GM18861 (cell line): ENCODE measurements around the gene PLEKHM1.
"Not testable (repeated sequence)": the region's sequence is repeated elsewhere in the genome, so short reads cannot be mapped to it uniquely, and the experiment has no call there.

Experiments used
- ATAC-seq: cut with Tn5 transposase; IDR thresholded peaks from one replicate; pipeline ENCODE4 v1.9.1; 2021; ENCODE audit not compliant: unreplicated experiment

Gene PLEKHM1

DNA sequence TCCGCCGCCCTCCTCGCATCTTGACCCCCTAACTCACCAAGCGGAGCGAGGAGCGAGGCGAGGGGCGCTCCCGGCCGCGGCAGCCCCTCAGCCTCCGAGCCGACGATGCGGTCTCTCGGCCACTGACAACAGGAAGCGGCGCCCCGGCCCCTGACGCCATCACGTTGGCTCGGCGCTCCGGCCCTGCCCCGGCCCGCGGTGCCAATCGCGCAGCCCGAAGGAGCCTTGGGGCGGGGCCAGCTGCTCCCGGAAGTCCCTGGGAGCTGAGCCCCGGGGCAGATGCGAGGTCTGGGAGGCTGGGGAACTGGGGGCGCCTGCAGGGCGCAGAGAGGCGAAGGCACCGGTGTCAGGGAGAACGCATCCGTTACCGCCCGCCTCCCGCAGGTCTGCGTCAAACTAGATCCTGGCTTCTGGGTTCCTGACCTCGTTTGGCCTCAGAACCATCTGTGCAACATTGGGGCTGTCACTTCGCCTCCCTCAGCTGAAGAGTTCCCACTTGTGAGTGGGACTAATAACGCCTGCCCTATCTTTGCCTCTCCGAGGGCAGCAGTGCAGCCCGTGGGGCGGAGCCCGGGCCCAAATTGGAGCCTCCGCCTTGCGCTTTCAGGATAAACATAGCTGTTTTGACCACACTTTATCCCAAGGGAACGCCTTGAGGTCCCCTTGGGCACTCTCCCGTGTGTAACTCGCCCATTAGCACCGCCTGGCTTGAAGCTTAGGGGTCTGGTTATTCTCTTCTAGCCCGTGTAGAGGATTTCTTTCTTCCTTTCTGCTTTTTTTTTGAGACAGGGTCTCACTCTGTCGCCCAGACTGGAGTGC is at the start of gene PLEKHM1:
Gene PLEKHM1, minus strand, starts transcription at position 107 of the 819 bp plus-strand sequence. CDS start 8,237 bp downstream, outside the sequence.
- peak; percentile 77 for ATAC-seq

DNA sequence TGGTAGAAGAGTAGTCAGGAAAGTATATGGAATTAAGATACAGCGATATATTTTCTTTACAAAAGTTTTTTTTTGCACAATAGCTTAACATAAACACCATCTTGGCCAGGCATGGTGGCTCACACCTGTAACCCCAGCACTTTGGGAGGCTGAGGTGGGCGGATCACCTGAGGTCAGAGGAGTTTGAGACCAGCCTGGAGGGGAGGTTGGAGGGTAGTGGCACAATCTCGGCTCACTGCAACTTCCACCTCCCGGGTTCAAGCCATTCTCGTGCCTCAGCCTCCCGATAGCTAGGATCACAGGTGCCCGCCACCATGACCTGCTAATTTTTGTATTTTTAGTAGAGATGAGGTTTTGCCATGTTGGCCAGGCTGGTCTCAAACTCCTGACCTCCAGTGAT is 47.6 kb upstream of the PLEKHM1 start:
- not testable (repeated sequence) for ATAC-seq

GRCh38 chr17:45506072-45506471 is 15.6 kb upstream of the PLEKHM1 start:
- not testable (repeated sequence) for ATAC-seq

DNA sequence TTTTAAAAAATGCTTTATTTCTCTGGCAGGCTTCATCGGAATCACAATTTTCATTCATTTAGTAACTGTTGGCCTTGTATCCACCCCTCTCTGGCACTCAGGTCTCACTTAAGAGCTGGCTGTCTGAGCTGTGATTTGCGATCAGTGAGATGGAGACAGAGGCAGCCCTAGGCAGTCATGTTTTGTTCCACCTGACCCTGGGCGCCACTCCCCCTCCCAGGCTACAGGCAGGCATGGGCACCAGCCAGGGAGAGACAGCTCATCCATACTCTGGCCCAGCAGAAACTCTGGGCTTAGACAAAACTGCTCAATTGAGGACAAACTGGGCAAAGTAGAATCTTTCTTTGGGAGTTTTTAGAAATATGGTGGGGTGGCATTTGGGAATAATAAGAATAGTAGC is 14.7 kb upstream of the PLEKHM1 start:
- ATAC-seq = not testable (repeated sequence)

DNA sequence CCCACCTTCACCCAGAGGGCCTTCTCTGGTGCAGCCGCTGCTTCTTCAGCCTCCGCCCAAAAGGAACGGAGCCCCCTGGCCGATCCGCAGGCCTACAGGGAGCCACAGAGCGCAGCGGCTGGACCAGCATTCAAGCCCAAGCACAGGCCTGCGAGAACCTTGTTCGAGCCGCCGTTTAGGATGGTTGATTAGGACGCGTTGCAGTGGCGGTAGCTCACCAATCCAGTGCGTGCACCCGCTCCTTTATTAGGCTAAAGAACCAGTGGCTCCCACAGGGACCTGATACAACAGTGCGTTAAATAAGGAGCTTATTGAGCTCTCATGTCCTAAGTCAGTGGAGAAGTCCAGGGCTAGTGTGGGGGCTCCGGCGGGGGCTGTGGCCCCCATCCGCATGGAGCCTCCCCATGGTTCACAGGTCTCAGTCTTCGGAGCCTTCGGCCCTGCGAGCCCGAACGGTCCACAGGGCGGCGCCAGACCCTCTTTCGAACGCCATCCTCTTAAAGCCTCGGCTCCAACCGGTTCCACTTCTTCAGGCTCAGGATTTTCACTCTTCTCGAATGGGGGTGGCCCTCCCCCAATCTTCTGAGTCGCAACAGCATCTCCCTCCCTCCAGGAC is 10.7 kb upstream of the PLEKHM1 start:
- not testable (repeated sequence) for ATAC-seq

- not testable (repeated sequence) for ATAC-seq
These were observed 10.0 kb upstream of the PLEKHM1 start for GRCh38 chr17:45500478-45500877.

DNA sequence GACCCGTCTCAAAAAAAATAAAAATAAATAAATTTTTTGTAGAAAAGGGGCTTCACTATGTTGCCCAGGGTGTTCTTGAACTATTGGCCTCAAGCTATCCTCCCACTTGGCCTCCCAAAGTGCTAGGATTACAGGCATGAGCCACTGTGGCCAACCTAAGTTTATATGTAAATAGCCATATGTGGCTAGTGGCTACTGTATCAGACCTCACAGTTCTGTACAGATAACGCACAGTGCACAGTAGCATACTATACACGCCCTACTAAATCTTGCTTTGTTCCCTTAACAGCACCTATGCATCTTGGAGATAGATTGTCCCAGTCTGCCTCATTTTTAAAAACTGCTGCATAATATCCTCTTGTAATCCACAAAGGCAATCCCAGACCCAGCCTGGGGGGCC is 8.7 kb upstream of the PLEKHM1 start:
- not testable (repeated sequence) for ATAC-seq

DNA sequence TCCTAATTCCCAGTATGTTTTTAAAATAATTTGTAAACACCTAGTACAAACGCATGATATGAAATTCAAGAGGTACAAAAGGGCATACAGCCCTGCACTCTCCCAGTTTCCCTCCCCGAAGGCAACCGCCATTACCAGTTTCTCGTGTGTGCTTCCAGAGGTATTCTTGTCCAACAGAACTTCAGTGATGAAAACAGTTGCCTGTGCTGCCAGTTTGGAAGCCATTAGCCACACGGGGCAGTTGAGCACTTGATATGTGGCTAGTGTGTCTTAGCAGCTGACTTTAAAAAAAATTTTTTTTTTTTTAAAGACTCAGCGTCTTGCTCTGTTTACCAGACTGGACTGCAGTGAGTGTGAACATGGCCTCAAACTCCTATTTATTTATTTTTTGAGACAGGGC is 7.9 kb upstream of the PLEKHM1 start:
- not testable (repeated sequence) for ATAC-seq

DNA sequence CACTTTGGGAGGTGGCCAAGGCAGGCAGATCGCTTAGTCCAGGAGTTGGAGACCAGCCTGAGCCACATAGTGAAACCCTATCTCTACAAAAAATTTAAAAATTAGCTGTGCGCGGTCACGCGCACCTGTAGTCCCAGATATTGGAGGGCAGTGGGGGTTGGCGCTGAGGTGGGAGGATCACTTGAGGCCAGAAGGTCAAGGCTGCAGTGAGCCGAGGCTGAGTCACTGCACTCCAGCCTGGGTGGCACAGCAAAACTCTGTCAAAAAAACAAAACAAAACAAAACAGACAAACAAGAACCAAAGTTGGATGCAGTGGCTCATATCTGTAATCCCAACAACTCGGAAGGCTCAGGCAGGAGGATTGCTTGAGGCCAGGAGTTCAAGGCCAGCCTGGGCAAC is 6.9 kb upstream of the PLEKHM1 start:
- ATAC-seq = not testable (repeated sequence)

- not testable (repeated sequence) for ATAC-seq
These were observed 6.0 kb upstream of the PLEKHM1 start for GRCh38 chr17:45496507-45496906.

GRCh38 chr17:45494556-45494955 is 4.0 kb upstream of the PLEKHM1 start:
- not testable (repeated sequence) for ATAC-seq

DNA sequence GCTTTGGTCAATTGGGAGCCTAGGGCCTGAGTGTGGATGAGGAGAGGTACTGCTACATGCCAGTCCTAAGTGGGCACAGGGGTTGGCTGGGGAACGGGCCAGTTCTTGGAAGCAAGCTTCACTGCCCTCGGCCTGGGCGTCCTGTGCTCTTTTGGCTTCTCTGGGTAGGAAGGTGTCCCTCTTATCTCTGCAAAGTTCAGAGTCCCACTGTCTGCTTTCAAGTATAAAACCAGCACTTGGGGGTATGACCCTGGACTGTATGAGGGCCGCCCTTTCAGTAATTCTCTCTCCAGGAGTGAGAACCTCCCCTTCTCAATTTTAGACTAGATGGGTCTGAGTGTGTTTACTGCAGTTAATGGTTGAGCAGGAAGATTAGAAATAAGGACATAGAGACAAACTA is 1.6 kb upstream of the PLEKHM1 start:
- not testable (repeated sequence) for ATAC-seq

DNA sequence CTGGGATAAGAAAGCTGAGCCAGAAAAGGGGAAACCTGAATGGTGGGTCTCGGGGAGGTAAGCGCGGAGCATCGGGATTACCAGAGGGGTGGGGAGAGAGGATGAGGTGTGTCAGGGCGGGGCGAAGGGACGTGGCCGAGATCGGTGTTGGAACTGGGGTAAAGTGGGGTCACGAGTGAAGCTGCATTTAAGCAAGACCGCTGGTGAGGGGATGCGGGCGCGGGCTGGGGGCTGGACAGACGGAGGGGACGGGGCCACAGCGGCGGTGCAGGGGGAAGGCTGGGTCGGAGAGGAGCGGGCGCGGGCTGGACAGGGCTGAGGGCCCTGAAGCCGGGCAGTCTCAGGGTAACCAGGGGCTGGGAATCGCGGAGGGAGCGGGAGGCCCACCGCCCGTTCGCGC is 323 bp downstream of the PLEKHM1 start:
- not testable (repeated sequence) for ATAC-seq

DNA sequence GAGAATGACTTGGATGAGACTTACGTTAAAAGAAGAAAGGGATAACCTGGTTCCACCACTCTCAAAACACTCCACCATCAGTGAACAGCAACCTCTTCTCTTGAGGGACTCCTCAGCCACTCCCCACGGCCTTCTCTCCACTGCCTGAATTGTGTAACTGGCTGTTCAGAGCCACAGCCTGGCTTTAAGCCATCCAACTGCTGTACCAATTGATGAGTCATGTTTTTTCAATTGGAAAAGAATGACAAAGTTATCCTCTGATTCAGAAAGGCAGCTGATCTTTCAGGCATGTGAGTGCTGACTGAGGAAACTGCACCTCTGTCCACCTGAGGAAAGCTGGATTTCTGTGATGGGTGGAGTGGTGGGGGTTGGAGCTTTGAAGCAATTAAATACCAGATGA is 2.8 kb downstream of the PLEKHM1 start:
- ATAC-seq = not testable (repeated sequence)

DNA sequence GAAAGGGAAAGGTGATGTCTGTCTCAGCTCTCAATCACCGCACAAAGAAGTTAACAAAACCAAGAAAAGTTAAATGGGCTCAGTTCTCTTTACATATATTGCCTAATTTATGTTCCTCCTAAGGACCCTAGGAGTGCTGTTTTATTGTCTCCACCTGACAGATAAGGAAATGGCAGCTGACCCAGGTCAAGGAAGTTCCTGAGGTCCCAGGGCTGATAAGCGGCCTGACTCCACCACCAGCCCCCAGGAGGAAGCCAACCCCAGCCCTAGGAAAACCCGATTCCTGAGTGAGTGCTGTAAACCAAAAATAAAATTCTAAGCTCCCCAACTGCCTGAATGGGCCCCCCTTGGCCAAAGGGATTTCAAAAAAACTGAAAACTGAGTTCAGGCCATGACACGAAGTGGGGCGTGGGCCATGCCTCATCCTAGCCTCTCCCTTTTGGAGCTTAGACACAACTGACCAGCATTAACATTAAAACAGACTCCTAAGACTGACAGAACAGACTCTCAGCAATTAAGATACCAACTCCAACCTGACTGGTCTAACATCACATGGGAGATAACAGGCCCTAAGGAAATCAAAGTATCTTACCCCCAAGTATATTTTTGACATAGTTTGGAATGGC is 6.8 kb downstream of the PLEKHM1 start:
- ATAC-seq = not testable (repeated sequence)

- ATAC-seq = not testable (repeated sequence)
These were observed 7.3 kb downstream of the PLEKHM1 start for GRCh38 chr17:45483177-45483576.

- ATAC-seq = not testable (repeated sequence)
These were observed 8.2 kb downstream of the PLEKHM1 start for GRCh38 chr17:45482317-45482716.

DNA sequence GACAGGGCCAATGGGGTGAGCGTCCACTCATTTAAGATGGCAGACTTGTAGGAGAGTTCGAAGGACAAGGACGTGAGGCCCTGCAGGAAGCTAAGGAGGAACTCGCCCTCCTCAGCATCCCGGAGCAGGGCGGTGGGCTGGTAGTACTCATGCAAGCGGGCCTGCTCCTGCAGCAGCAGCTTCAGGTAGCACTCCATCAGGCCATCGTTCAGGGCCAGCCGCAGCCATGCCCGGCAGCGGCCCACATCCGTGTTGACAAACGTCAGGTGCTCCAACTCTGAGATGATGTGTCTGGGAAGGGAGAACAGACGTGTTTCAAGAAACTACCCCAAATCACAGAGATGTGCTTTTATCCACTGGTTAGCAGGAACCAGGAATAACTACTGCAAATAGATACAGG is 15.1 kb downstream of the PLEKHM1 start:
- not testable (repeated sequence) for ATAC-seq

GRCh38 chr17:45472249-45472648 is 18.3 kb downstream of the PLEKHM1 start:
- not testable (repeated sequence) for ATAC-seq

- ATAC-seq = not testable (repeated sequence)
These were observed 21.3 kb downstream of the PLEKHM1 start for GRCh38 chr17:45469204-45469563.

- ATAC-seq = not testable (repeated sequence)
These were observed 22.0 kb downstream of the PLEKHM1 start for GRCh38 chr17:45468293-45469203.
